Medulla oblongata (tissue), 1 donor: ENCODE measurements around the gene SLCO3A1.
A peak's percentile ranks its signal among the peaks of the same experiment; 100 is the strongest.
"Not testable (repeated sequence)": the region's sequence is repeated elsewhere in the genome, so short reads cannot be mapped to it uniquely, and the experiment has no call there.

Experiments used
- DNase-seq: peaks from one replicate; pipeline ENCODE4 v3.0.0-alpha.2; 2015; ENCODE audit errors: extremely low spot score

Gene SLCO3A1

DNA sequence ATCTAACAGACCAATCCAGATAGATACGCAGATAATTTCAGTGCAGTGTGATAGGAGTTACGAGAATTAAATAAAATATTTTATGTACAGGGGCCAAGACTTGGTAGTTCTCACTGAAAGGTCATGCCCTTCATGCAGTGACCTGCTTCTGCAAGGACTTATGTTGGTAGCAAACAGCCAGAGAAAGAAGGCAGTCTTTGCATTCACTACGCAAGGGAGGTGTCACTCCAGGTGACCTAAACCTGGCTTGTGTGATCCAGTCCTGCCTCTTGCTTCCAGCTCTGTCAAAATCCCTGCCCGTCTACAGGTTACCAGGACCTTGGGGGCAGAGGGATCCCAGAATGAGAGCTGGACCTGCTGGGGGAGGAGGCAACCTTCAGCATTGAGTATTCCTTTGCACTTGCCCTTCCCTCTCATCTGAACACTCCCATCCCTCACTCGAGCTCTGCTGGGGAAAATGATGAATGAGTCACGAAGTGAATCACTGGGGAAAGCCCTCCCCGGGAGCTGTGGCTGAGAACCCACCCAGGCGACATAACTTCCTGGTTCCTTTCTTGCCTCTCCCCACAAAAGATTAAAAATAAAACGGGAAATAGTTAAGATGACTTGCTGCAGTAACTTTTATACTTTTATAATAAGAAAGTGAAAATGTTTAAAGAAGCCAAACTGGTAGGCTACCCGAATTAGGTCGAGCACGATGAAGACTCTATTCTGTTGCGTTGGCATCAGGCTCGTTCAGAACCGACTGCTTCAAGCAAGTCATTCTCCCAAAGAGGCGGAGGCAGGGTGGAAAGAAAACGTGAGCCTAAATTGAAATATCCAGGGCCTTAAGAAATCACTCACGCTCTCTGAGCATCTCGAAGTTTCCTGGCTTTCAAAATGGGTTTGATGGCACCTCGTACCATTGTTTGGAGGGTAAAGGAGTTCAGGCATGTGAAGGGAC, 216.1 kb downstream of the SLCO3A1 start:
- no peak for DNase-seq

GRCh38 chr15:92070251-92070650, 216.7 kb downstream of the SLCO3A1 start:
- not testable (repeated sequence) for DNase-seq

GRCh38 chr15:92071045-92071634, 217.6 kb downstream of the SLCO3A1 start:
- DNase-seq: no peak

- no peak for DNase-seq
These were observed 219.7 kb downstream of the SLCO3A1 start for GRCh38 chr15:92073044-92073785.

DNA sequence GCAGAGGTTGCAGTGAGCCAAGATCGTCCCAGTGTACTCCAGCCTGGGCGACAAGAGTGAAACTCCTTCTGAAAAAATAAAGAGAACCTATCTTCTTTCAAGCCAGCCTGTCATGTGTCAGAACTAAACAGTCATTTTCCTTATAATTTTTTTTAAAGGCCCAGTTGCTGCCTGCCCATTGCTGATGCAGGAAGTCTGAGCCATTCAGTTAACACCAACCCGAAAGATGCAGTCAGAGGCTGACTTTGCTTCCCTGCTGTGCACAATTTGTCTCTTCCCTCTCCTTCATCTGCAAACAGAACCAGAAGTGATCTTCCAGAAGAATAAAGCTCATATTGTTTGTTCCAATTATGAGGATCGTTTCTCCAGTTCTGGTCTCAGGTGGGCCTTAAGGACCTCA, 220.6 kb downstream of the SLCO3A1 start:
- DNase-seq: no peak

GRCh38 chr15:92074646-92075045, 221.1 kb downstream of the SLCO3A1 start:
- DNase-seq: no peak

DNA sequence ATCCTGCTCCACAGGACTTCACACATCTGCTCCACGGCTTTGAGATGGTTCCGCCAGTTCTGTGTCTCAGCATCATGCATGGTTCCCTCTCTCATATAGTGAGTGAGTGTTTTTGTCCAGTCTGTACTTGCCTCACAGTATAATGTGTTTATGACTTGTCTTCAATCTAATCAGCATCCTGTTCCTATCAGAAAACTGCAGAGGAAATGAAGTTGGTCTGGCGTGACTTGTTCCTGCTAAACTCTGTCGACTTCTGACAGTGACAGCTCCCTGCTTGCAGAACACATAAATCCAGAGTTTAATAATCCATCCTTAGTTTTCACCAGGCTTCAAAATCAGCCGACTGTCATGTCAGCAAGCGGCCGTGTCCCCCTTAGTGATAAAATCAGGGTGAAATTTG, 222.3 kb downstream of the SLCO3A1 start:
- DNase-seq: no peak

DNA sequence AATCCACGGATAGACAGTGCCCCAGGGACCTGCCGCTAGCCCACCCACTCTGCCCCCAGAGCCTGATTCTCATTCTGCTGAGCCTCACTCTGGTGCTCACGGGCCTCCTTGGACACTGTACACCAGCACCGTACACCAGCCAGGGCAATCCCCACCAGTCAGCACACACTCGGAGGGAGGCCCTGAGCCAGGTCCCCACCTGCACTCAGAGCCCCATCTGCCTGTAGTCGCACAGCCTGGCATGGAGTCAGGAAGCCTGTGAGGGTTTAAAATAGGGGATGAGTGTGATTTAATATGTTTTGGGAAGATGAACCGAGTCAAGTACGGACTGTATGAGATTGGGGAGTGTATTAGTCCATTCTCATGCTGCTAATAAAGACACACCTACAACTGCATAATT, 223.0 kb downstream of the SLCO3A1 start:
- no peak for DNase-seq

GRCh38 chr15:92077353-92078085, 224.0 kb downstream of the SLCO3A1 start:
- peak; percentile 81 for DNase-seq

DNA sequence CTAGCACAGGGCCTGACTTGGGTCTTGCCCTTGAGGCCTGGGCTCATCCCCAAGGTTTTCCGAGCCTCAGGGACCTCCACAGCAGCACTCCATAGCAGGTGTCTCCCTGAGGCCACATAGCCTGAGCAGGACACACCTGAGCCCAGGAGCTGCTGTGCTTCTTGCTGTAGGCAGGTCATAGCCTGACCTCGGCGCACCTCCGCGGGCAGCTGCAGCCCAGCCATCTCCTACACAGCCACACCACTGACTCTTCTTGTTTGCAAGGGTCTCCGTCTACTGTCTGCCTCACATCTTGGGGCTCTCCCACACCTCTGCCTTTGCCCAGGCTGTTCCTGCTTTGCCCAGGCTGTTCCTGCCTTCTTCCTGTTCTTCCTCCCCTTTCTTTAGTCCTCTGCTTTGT, 224.8 kb downstream of the SLCO3A1 start:
- no peak for DNase-seq

DNA sequence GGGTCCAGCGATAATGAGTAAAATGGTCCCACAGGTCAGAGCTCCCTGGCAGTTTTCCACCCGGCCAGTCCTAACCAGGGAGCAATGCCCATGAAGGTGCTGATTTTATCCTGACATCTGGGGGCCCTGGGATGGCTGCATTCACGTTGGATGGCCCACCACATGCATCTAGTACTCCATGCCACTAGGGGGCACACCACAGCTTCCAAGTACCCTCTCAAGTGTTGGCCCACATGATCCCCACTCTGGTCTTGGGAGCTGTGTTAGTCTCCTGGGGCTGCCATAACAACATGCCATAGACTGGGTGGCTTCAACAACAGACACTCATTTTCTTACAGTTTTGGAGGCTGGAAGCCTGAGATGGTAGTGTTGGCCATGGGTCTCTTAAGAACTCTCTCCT, 225.5 kb downstream of the SLCO3A1 start:
- DNase-seq: no peak

GRCh38 chr15:92079647-92080255, 226.2 kb downstream of the SLCO3A1 start:
- DNase-seq: no peak

DNA sequence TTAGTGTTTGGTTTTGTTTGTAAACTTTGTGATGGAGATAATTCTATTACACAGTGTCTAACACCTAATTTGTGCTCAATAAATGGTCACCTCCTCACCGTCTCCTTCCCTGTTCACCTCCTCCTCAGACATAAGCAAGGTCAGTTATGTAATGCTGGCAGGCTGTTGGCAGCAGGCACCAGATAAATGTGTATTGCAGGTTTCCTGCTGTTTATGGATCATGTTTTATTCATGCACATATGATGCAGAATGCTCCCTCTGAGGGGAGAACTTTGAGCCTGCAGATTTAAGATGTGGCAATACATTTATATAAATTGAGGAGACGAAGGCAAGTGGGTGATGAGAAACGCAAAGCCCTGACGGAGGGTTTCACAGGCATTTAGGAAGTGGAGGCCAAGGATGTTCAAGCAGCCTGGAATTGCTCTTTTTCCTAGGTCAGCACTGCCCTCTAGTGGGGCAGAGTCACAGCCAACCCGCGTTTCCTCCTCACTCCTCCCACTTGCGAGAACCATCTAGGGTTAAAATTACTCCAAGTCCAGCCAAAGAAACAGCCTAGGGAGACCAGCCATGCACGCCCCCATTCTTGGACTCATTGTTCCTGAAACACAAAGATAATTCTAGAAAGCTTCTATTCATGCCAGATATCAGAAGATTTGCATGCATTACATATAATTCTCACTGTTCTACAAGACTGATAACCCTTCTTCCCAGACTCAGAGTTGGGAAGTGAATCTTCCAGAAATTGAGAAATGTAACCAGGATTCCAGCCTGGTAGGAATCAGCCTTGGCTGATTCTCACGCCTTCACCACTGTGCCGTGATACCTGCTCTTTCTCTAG, 228.7 kb downstream of the SLCO3A1 start:
- peak; percentile 86 for DNase-seq

GRCh38 chr15:92083190-92083589, 229.7 kb downstream of the SLCO3A1 start:
- no peak for DNase-seq

DNA sequence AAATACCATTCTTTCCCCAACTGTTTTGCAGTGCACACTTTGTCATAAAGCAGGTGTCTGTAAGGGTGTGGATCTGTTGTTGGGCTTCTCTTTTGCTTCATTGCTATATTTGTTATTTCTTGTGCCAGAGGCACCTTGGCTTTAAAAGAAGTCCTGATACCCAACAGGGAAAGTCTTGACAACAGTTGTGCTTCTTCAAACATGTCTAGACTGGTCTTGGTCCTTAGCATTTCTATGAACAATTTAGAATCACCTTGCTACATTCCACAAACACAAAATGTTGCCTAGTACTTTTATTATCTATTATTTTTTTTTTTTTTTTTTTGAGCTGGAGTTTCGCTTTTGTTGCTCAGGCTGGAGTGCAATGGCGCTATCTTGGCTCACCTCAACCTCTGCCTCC, 233.7 kb downstream of the SLCO3A1 start:
- DNase-seq: no peak

GRCh38 chr15:92091155-92091734, 237.7 kb downstream of the SLCO3A1 start:
- no peak for DNase-seq

GRCh38 chr15:92092289-92093105, 239.0 kb downstream of the SLCO3A1 start:
- no peak for DNase-seq

DNA sequence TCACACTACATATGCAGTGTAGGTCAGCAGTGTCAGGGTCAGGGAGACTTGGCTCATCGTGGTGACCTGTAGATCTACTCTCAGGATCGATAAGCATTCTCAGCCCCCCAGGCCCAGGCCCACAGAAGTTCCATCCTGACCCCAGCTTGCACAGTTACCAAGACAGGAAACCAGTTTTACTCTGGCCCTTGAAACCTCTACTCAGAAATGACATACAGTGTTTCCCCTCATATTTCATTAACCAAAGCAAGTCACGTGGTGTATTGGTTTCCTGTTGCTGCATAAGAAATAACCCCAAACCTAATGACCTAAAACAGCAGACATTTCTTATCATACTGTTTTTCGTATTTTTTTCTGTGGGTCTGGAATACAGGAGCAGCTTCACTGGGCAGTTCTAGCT, 242.2 kb downstream of the SLCO3A1 start:
- DNase-seq: no peak

DNA sequence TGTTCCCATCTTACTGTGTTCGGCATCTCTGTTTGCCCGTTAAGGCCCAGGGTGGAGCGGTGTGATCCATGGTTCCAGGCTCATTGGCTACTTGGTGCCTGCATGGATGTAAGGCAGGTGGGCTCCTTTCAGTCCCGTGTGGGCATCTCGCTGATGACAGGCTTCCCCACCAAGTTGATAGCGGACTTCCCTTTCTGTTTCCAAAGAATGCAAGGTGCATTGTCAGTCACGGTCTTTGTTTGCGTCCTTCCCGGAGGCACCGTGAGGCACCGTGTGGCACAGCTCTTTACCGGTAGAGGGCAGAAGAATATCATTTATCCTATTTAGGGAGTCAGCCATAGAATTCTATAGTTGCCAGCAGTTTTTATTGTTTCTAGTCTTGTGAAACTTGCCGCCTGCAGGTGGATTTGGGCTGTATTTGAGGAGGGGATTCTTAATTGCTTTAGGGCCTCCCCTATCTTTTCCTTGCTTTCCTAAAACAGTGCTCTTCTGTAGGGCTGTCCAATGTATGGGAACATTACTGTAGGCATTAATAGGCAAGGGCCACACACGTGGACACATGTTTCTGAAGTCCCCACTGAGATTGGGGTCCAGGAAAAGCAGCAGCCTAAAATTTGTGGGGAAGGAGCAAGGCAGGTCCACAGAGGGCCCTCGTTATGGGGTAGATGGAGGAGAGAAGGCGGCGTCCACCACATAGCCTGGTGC, 244.1 kb downstream of the SLCO3A1 start:
- DNase-seq: peak; percentile 79
